NT2/D1 (cell line): ENCODE measurements around the gene NSD1.

ENCODE experiments used
- YY1 ChIP-seq: IDR thresholded peaks from 2 replicates; pipeline ENCODE4 v1.6.1; 2011; ENCODE audit not compliant: insufficient read length, insufficient read depth
- ZNF274 ChIP-seq: IDR thresholded peaks from 2 replicates; pipeline ENCODE4 v1.6.1; 2011; ENCODE audit warnings: mild to moderate bottlenecking, low read depth, low read length

GRCh38 chr5:177140312-177140711 is 6.7 kb downstream of the NSD1 start:
- TF ChIP-seq YY1 (no peak), ZNF274 (no peak)
